A549 treated with RU486 at 1 μM for 4 hours (cell line): ENCODE data around the gene SPATA31A3. TPM values are rescaled to one million over a fixed set of nuclear protein-coding genes. Genes with fewer than 3 reads are reported as not detected.

Experiments used
- total RNA-seq: library from RNA; stranded (reverse); fragments of 200-300 nt; extraction: Qiagen RNA extraction; gene quantifications from 5 replicates; pipeline ENCODE4 v1.2.3, GENCODE V29; 2022; ENCODE audit warnings: low read depth

SPATA31A3 gene
- not detected in 5 replicates for total RNA-seq

DNA sequence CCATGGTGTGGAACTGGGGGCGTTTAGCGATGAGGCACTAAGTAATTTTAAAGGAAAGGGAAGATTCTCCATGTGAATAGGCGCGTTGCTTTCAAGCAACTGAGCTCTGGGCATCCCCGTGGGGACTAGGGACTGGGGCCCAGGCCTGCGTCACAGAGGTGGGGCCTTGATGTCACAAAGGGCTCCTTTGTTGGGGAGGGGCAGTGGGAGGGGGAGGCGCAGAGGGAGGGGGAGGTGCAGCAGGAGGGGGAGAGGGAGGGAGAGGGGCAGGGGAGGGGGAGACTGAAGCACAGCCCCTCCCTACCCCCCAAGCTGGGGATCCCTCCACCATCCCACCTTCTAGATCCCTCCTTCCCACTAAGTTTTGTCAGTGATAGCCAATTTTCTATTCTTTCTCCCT, at the start of gene SPATA31A3:
TSS of gene SPATA31A3 (minus strand) at position 101 of the 400 bp plus-strand sequence. CDS start at position 72, 29 bp downstream.

Other genes starting within 250 kb of the SPATA31A3 start
- gene ZNF658, start 91.8 kb downstream of the SPATA31A3 start, total RNA-seq: 1.2 to 2.4 TPM (median 1.9 TPM) in 5 replicates